ENCODE measurements around the gene SFPQ. TPM values are rescaled to one million over a fixed set of nuclear protein-coding genes. Genes with fewer than 3 reads are reported as not detected.

The SFPQ gene
- polyA plus RNA-seq, 1 donor from 2014 or later, result 1,127 TPM

- no peaks in the 10 kb centered on the region for H4K20me1 ChIP-seq (ENCODE audit: insufficient read depth)
- no peaks in the 10 kb centered on the region for H3F3A ChIP-seq (ENCODE audit: insufficient read depth, low read length, poor library complexity, severe bottlenecking)
- no peaks in the 10 kb centered on the region for H3K79me2 ChIP-seq (replicated peaks; ENCODE audit: insufficient read depth, low read length)
- H3K9ac ChIP-seq (ENCODE audit: low read length), result no peak overlapping the region
- H3K4me2 ChIP-seq (ENCODE audit: low read length), result no peak overlapping the region
- no peaks in the 10 kb centered on the region for H3K9me2 ChIP-seq (ENCODE audit: insufficient read depth, low read length)
- no peaks in the 10 kb centered on the region for H3K27me3 ChIP-seq (ENCODE audit: insufficient read depth, low read depth, low read length)
- no peaks in the 10 kb centered on the region for H3K36me3 ChIP-seq (ENCODE audit: insufficient read depth, low read length)
- H3K27ac ChIP-seq (ENCODE audit: low read length), result no peak overlapping the region
- TF ChIP-seq EZH2 (IDR thresholded peaks at IDR 0.05; ENCODE audit: borderline replicate concordance, insufficient read depth, low read length, poor library complexity, severe bottlenecking) (no peak), RAD21 (conservative IDR thresholded peaks at IDR 0.05) (no peak), TAF1 (IDR thresholded peaks at IDR 0.05; ENCODE audit: low read depth) (no peak), POLR2AphosphoS5 (IDR thresholded peaks at IDR 0.05) (no peak), SMC3 (conservative IDR thresholded peaks at IDR 0.05; ENCODE audit: poor library complexity) (no peak), EP300 (conservative IDR thresholded peaks at IDR 0.05; ENCODE audit: poor library complexity, severe bottlenecking) (no peak), MXI1 (conservative IDR thresholded peaks at IDR 0.05; ENCODE audit: poor library complexity, severe bottlenecking) (no peak)
- TF ChIP-seq, protein P1, sequence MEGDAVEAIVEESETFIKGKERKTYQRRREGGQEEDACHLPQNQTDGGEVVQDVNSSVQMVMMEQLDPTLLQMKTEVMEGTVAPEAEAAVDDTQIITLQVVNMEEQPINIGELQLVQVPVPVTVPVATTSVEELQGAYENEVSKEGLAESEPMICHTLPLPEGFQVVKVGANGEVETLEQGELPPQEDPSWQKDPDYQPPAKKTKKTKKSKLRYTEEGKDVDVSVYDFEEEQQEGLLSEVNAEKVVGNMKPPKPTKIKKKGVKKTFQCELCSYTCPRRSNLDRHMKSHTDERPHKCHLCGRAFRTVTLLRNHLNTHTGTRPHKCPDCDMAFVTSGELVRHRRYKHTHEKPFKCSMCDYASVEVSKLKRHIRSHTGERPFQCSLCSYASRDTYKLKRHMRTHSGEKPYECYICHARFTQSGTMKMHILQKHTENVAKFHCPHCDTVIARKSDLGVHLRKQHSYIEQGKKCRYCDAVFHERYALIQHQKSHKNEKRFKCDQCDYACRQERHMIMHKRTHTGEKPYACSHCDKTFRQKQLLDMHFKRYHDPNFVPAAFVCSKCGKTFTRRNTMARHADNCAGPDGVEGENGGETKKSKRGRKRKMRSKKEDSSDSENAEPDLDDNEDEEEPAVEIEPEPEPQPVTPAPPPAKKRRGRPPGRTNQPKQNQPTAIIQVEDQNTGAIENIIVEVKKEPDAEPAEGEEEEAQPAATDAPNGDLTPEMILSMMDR (IDR thresholded peaks at IDR 0.05; ENCODE audit: poor library complexity, severe bottlenecking), result no peak
- TF ChIP-seq, protein P2, sequence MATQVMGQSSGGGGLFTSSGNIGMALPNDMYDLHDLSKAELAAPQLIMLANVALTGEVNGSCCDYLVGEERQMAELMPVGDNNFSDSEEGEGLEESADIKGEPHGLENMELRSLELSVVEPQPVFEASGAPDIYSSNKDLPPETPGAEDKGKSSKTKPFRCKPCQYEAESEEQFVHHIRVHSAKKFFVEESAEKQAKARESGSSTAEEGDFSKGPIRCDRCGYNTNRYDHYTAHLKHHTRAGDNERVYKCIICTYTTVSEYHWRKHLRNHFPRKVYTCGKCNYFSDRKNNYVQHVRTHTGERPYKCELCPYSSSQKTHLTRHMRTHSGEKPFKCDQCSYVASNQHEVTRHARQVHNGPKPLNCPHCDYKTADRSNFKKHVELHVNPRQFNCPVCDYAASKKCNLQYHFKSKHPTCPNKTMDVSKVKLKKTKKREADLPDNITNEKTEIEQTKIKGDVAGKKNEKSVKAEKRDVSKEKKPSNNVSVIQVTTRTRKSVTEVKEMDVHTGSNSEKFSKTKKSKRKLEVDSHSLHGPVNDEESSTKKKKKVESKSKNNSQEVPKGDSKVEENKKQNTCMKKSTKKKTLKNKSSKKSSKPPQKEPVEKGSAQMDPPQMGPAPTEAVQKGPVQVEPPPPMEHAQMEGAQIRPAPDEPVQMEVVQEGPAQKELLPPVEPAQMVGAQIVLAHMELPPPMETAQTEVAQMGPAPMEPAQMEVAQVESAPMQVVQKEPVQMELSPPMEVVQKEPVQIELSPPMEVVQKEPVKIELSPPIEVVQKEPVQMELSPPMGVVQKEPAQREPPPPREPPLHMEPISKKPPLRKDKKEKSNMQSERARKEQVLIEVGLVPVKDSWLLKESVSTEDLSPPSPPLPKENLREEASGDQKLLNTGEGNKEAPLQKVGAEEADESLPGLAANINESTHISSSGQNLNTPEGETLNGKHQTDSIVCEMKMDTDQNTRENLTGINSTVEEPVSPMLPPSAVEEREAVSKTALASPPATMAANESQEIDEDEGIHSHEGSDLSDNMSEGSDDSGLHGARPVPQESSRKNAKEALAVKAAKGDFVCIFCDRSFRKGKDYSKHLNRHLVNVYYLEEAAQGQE (IDR thresholded peaks at IDR 0.05; ENCODE audit: borderline replicate concordance), result no peak
- no peak overlapping the region for H2AFZ ChIP-seq (ENCODE audit: low read depth, low read length)
- no peak overlapping the region for H3K4me3 ChIP-seq (ENCODE audit: low read length)
- H3K9me3 ChIP-seq (ENCODE audit: low read length), result no peaks in the 10 kb centered on the region
Measured at GRCh38 chr1:35231287-35231686, 38.3 kb upstream of the SFPQ start.

- Histone ChIP-seq H3K36me3 (ENCODE audit: insufficient read depth, low read length) (no peaks in the 10 kb centered on the region), H4K20me1 (ENCODE audit: insufficient read depth) (no peaks in the 10 kb centered on the region), H3K4me2 (ENCODE audit: low read length) (no peak overlapping the region), H3K9ac (ENCODE audit: low read length) (no peak overlapping the region), H2AFZ (ENCODE audit: low read depth, low read length) (no peak overlapping the region), H3K79me2 (replicated peaks; ENCODE audit: insufficient read depth, low read length) (no peaks in the 10 kb centered on the region), H3K27ac (ENCODE audit: low read length) (no peak overlapping the region), H3F3A (ENCODE audit: insufficient read depth, low read length, poor library complexity, severe bottlenecking) (no peaks in the 10 kb centered on the region), H3K9me3 (ENCODE audit: low read length) (no peaks in the 10 kb centered on the region), H3K9me2 (ENCODE audit: insufficient read depth, low read length) (no peaks in the 10 kb centered on the region), H3K27me3 (ENCODE audit: insufficient read depth, low read depth, low read length) (no peaks in the 10 kb centered on the region), H3K4me3 (ENCODE audit: low read length) (no peak overlapping the region)
- TF ChIP-seq, protein P2 (IDR thresholded peaks at IDR 0.05; ENCODE audit: borderline replicate concordance), result no peak
- TF ChIP-seq EZH2 (IDR thresholded peaks at IDR 0.05; ENCODE audit: borderline replicate concordance, insufficient read depth, low read length, poor library complexity, severe bottlenecking) (no peak), EP300 (conservative IDR thresholded peaks at IDR 0.05; ENCODE audit: poor library complexity, severe bottlenecking) (no peak), TAF1 (IDR thresholded peaks at IDR 0.05; ENCODE audit: low read depth) (no peak), RAD21 (conservative IDR thresholded peaks at IDR 0.05) (no peak), SMC3 (conservative IDR thresholded peaks at IDR 0.05; ENCODE audit: poor library complexity) (no peak), POLR2AphosphoS5 (IDR thresholded peaks at IDR 0.05) (no peak), MXI1 (conservative IDR thresholded peaks at IDR 0.05; ENCODE audit: poor library complexity, severe bottlenecking) (no peak)
- TF ChIP-seq, protein P1 (IDR thresholded peaks at IDR 0.05; ENCODE audit: poor library complexity, severe bottlenecking), result no peak
Measured at GRCh38 chr1:35229587-35230360, 36.8 kb upstream of the SFPQ start.

Measured in neural cell (in vitro differentiated cells).